ENCODE results near the gene PTGES2. TPM values are rescaled to one million over a fixed set of nuclear protein-coding genes. Genes with fewer than 3 reads are reported as not detected.

PTGES2 gene
- total and polyA plus RNA-seq, 4 donors, result 22.8 to 41.1 (median 31.5) TPM

- Histone ChIP-seq H3K4me1 (ENCODE audit: control insufficient read depth in 4 of 4, insufficient read depth in 4 of 4, low read length in 3 of 4) (peaks cover 3 to 41% (median 22%) of the 10 kb centered on the region in 4 donors), H3K9ac (ENCODE audit: low read depth in 1 of 2, low read length in 2 of 2) (no peak overlapping the region), H3K27me3 (ENCODE audit: control insufficient read depth in 4 of 4, insufficient read depth in 4 of 4, low read length in 3 of 4) (no peaks in the 10 kb centered on the region), H3K36me3 (ENCODE audit: control insufficient read depth in 4 of 4, insufficient read depth in 3 of 4, low read depth in 1 of 4, low read length in 3 of 4) (peaks cover 17 to 33% (median 30%) of the 10 kb centered on the region in 4 donors), H3K27ac (ENCODE audit: low read depth in 1 of 2, low read length in 2 of 2) (peak overlapping the region; percentile 14 to 59), H3K4me3 (ENCODE audit: low read depth in 1 of 3, low read length in 3 of 3) (no peak overlapping the region), H3K9me3 (ENCODE audit: control insufficient read depth in 4 of 4, low read length in 3 of 4) (no peaks in the 10 kb centered on the region)
- WGBS, result 61% methylated on average over 20 of the region's 20 CpGs
- no peak for DNase-seq (ENCODE audit: low spot score)
- TF ChIP-seq JUND (IDR thresholded peaks at IDR 0.05), result no peak
- TF ChIP-seq SP1 (IDR thresholded peaks at IDR 0.05), result no peak
- TF ChIP-seq, protein P1, sequence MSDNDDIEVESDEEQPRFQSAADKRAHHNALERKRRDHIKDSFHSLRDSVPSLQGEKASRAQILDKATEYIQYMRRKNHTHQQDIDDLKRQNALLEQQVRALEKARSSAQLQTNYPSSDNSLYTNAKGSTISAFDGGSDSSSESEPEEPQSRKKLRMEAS (IDR thresholded peaks at IDR 0.05), result no peak
- peak in 1 of 2 donors; percentile 15 for TF ChIP-seq RXRA (IDR thresholded peaks at IDR 0.05)
- TF ChIP-seq YY1 (IDR thresholded peaks at IDR 0.05), result no peak
- peak; percentile 33 for TF ChIP-seq ZBTB33 (IDR thresholded peaks at IDR 0.05)
Measured at GRCh38 chr9:128109050-128109709, 18.3 kb downstream of the PTGES2 start.

DNA sequence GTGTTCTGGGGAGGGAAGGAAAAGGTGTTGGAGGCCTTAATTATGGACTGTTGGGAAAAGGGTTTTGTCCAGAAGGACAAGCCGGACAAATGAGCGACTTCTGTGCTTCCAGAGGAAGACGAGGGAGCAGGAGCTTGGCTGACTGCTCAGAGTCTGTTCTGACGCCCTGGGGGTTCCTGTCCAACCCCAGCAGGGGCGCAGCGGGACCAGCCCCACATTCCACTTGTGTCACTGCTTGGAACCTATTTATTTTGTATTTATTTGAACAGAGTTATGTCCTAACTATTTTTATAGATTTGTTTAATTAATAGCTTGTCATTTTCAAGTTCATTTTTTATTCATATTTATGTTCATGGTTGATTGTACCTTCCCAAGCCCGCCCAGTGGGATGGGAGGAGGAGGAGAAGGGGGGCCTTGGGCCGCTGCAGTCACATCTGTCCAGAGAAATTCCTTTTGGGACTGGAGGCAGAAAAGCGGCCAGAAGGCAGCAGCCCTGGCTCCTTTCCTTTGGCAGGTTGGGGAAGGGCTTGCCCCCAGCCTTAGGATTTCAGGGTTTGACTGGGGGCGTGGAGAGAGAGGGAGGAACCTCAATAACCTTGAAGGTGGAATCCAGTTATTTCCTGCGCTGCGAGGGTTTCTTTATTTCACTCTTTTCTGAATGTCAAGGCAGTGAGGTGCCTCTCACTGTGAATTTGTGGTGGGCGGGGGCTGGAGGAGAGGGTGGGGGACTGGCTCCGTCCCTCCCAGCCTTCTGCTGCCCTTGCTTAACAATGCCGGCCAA lies 19.1 kb downstream of the PTGES2 start:
- TF ChIP-seq RAD21 (IDR thresholded peaks at IDR 0.05), result no peak
- peak in 1 of 2 donors; percentile 14 for TF ChIP-seq HNF4A (conservative IDR thresholded peaks at IDR 0.05)
- no peak for TF ChIP-seq ATF3 (IDR thresholded peaks at IDR 0.05)
- no peak for TF ChIP-seq JUND (IDR thresholded peaks at IDR 0.05)
- no peak for TF ChIP-seq YY1 (IDR thresholded peaks at IDR 0.05)
- peaks cover 17 to 33% (median 30%) of the 10 kb centered on the region in 4 donors for H3K36me3 ChIP-seq (ENCODE audit: control insufficient read depth in 4 of 4, insufficient read depth in 3 of 4, low read depth in 1 of 4, low read length in 3 of 4)
- peaks cover 7 to 46% (median 24%) of the 10 kb centered on the region in 4 donors for H3K4me1 ChIP-seq (ENCODE audit: control insufficient read depth in 4 of 4, insufficient read depth in 4 of 4, low read length in 3 of 4)
- H3K27ac ChIP-seq (ENCODE audit: low read depth in 1 of 2, low read length in 2 of 2), result peak overlapping the region; percentile 21 to 59
- no peaks in the 10 kb centered on the region for H3K27me3 ChIP-seq (ENCODE audit: control insufficient read depth in 4 of 4, insufficient read depth in 4 of 4, low read length in 3 of 4)
- no peak for DNase-seq (ENCODE audit: low spot score)
- no peak overlapping the region for H3K9ac ChIP-seq (ENCODE audit: low read depth in 1 of 2, low read length in 2 of 2)
- H3K4me3 ChIP-seq (ENCODE audit: low read depth in 1 of 3, low read length in 3 of 3), result no peak overlapping the region
- H3K9me3 ChIP-seq (ENCODE audit: control insufficient read depth in 4 of 4, low read length in 3 of 4), result no peaks in the 10 kb centered on the region
- 84% methylated on average over 15 of the region's 15 CpGs for WGBS

DNA sequence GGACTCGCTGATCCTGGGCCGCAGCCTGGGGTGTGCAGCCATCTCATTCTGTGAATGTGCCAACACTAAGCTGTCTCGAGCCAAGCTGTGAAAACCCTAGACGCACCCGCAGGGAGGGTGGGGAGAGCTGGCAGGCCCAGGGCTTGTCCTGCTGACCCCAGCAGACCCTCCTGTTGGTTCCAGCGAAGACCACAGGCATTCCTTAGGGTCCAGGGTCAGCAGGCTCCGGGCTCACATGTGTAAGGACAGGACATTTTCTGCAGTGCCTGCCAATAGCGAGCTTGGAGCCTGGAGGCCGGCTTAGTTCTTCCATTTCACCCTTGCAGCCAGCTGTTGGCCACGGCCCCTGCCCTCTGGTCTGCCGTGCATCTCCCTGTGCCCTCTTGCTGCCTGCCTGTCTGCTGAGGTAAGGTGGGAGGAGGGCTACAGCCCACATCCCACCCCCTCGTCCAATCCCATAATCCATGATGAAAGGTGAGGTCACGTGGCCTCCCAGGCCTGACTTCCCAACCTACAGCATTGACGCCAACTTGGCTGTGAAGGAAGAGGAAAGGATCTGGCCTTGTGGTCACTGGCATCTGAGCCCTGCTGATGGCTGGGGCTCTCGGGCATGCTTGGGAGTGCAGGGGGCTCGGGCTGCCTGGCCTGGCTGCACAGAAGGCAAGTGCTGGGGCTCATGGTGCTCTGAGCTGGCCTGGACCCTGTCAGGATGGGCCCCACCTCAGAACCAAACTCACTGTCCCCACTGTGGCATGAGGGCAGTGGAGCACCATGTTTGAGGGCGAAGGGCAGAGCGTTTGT lies 19.9 kb downstream of the PTGES2 start:
- peaks cover 17 to 31% (median 29%) of the 10 kb centered on the region in 4 donors for H3K36me3 ChIP-seq (ENCODE audit: control insufficient read depth in 4 of 4, insufficient read depth in 3 of 4, low read depth in 1 of 4, low read length in 3 of 4)
- H3K9me3 ChIP-seq (ENCODE audit: control insufficient read depth in 4 of 4, low read length in 3 of 4), result no peaks in the 10 kb centered on the region
- H3K27me3 ChIP-seq (ENCODE audit: control insufficient read depth in 4 of 4, insufficient read depth in 4 of 4, low read length in 3 of 4), result no peaks in the 10 kb centered on the region
- peak overlapping the region in 1 of 2 donors; percentile 21 for H3K27ac ChIP-seq (ENCODE audit: low read depth in 1 of 2, low read length in 2 of 2)
- peaks cover 8 to 53% (median 29%) of the 10 kb centered on the region in 4 donors for H3K4me1 ChIP-seq (ENCODE audit: control insufficient read depth in 4 of 4, insufficient read depth in 4 of 4, low read length in 3 of 4)
- no peak overlapping the region for H3K4me3 ChIP-seq (ENCODE audit: low read depth in 1 of 3, low read length in 3 of 3)
- DNase-seq (ENCODE audit: low spot score), result no peak
- no peak overlapping the region for H3K9ac ChIP-seq (ENCODE audit: low read depth in 1 of 2, low read length in 2 of 2)
- 71% methylated on average over 18 of the region's 18 CpGs for WGBS
- TF ChIP-seq, protein P1 (IDR thresholded peaks at IDR 0.05), result no peak
- no peak for TF ChIP-seq HNF4G (IDR thresholded peaks at IDR 0.05)
- no peak for TF ChIP-seq HNF4A (conservative IDR thresholded peaks at IDR 0.05)
- no peak for TF ChIP-seq GABPA (IDR thresholded peaks at IDR 0.05 in 1 of 2, conservative IDR thresholded peaks at IDR 0.05 in 1 of 2)
- peak in 1 of 2 donors; percentile 35 for TF ChIP-seq RXRA (IDR thresholded peaks at IDR 0.05)
- no peak for TF ChIP-seq FOXA2 (IDR thresholded peaks at IDR 0.05)
- TF ChIP-seq EGR1 (IDR thresholded peaks at IDR 0.05; ENCODE audit: low read depth in 2 of 2), result no peak
- TF ChIP-seq FOXA1 (IDR thresholded peaks at IDR 0.05), result peak; percentile 9
- no peak for TF ChIP-seq JUND (IDR thresholded peaks at IDR 0.05)
- TF ChIP-seq, protein P2, sequence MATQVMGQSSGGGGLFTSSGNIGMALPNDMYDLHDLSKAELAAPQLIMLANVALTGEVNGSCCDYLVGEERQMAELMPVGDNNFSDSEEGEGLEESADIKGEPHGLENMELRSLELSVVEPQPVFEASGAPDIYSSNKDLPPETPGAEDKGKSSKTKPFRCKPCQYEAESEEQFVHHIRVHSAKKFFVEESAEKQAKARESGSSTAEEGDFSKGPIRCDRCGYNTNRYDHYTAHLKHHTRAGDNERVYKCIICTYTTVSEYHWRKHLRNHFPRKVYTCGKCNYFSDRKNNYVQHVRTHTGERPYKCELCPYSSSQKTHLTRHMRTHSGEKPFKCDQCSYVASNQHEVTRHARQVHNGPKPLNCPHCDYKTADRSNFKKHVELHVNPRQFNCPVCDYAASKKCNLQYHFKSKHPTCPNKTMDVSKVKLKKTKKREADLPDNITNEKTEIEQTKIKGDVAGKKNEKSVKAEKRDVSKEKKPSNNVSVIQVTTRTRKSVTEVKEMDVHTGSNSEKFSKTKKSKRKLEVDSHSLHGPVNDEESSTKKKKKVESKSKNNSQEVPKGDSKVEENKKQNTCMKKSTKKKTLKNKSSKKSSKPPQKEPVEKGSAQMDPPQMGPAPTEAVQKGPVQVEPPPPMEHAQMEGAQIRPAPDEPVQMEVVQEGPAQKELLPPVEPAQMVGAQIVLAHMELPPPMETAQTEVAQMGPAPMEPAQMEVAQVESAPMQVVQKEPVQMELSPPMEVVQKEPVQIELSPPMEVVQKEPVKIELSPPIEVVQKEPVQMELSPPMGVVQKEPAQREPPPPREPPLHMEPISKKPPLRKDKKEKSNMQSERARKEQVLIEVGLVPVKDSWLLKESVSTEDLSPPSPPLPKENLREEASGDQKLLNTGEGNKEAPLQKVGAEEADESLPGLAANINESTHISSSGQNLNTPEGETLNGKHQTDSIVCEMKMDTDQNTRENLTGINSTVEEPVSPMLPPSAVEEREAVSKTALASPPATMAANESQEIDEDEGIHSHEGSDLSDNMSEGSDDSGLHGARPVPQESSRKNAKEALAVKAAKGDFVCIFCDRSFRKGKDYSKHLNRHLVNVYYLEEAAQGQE (IDR thresholded peaks at IDR 0.05), result no peak
- TF ChIP-seq NR2F2 (IDR thresholded peaks at IDR 0.05), result no peak
